IMR-90 (cell line): ENCODE data around the gene SRD5A3.

ENCODE experiments used
- CEBPB ChIP-seq: IDR thresholded peaks from 2 replicates; pipeline ENCODE4 v1.6.1; 2012; ENCODE audit warnings: low read depth, low read length, improper control_type of control experiment
- FOS ChIP-seq: fragments of 150-350 bp; IDR thresholded peaks from 2 replicates; pipeline ENCODE4 v1.6.1; 2016; ENCODE audit warnings: low read depth, low read length
- MAFK ChIP-seq: IDR thresholded peaks from 2 replicates; pipeline ENCODE4 v1.6.1; 2012; ENCODE audit warnings: low read depth, low read length, improper control_type of control experiment
- MAZ ChIP-seq: IDR thresholded peaks from 2 replicates; pipeline ENCODE4 v1.6.1; 2012; ENCODE audit warnings: low read depth, mild to moderate bottlenecking, low read length, improper control_type of control experiment, moderate library complexity, borderline replicate concordance
- POLR2A ChIP-seq: IDR thresholded peaks from 2 replicates; pipeline ENCODE4 v1.6.1; 2012; ENCODE audit warnings: mild to moderate bottlenecking, low read depth, low read length
- RAD21 ChIP-seq: IDR thresholded peaks from 2 replicates; pipeline ENCODE4 v1.6.1; 2012; ENCODE audit warnings: low read length, improper control_type of control experiment
- SMC3 ChIP-seq: fragments of 150-350 bp; IDR thresholded peaks from 2 replicates; pipeline ENCODE4 v1.6.1; 2016; ENCODE audit warnings: low read depth, mild to moderate bottlenecking, antibody characterized with exemption, low read length, moderate library complexity
- TF ChIP-seq, protein P1 (sequence below): conservative IDR thresholded peaks from 2 replicates; pipeline ENCODE4 v1.5.1; 2012; ENCODE audit warnings: mild to moderate bottlenecking, low read depth, low read length, improper control_type of control experiment
- TF ChIP-seq, protein P2 (sequence below): fragments of 150-350 bp; IDR thresholded peaks from 2 replicates; pipeline ENCODE4 v1.6.1; 2017; ENCODE audit warnings: mild to moderate bottlenecking, antibody characterized with exemption, low read length, low read depth

DNA sequence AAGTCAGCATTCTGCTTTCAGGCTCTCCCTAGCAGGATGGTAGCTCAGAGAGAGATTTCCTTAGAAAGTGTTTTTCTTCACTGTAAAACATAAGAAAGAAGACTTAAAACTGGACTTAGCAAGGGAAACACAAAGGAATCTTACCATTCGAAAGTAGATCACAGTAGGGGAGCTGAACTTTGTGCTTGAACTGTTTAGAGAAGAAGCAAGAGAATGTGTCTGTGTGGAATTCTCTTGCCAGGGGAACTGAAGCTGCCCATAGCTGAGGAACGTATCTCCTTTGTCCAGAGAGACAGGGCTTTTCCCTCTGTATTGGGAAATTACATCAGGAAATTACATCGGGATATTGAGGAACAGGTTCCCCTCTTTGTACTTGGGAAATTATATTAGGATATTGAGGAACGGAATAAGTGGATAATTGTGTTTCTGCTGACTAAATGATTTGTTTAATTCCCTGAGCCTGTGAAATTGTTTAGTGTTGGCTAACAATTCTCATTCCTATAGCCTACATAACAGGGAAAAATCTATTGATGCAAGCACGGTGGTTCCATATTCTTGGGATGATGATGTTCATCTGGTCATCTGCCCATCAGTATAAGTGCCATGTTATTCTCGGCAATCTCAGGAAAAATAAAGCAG, 21.2 kb downstream of the SRD5A3 start:
- TF ChIP-seq, protein P1, sequence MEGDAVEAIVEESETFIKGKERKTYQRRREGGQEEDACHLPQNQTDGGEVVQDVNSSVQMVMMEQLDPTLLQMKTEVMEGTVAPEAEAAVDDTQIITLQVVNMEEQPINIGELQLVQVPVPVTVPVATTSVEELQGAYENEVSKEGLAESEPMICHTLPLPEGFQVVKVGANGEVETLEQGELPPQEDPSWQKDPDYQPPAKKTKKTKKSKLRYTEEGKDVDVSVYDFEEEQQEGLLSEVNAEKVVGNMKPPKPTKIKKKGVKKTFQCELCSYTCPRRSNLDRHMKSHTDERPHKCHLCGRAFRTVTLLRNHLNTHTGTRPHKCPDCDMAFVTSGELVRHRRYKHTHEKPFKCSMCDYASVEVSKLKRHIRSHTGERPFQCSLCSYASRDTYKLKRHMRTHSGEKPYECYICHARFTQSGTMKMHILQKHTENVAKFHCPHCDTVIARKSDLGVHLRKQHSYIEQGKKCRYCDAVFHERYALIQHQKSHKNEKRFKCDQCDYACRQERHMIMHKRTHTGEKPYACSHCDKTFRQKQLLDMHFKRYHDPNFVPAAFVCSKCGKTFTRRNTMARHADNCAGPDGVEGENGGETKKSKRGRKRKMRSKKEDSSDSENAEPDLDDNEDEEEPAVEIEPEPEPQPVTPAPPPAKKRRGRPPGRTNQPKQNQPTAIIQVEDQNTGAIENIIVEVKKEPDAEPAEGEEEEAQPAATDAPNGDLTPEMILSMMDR, result no peak
- TF ChIP-seq POLR2A (no peak), MAZ (no peak), CEBPB (no peak), RAD21 (no peak), FOS (no peak), SMC3 (no peak), MAFK (0 out of 2 replicates have a peak, but pooled peaks have one; percentile 10)
- TF ChIP-seq, protein P2, sequence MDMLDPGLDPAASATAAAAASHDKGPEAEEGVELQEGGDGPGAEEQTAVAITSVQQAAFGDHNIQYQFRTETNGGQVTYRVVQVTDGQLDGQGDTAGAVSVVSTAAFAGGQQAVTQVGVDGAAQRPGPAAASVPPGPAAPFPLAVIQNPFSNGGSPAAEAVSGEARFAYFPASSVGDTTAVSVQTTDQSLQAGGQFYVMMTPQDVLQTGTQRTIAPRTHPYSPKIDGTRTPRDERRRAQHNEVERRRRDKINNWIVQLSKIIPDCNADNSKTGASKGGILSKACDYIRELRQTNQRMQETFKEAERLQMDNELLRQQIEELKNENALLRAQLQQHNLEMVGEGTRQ, result no peak
